DOHH2 (cell line): ENCODE measurements around the gene OAT.

ENCODE experiments used
- EZH2phosphoT487 ChIP-seq: fragments of 200-600 bp; sonication (generic); IDR thresholded peaks from 2 replicates; pipeline ENCODE4 v1.6.1; 2017; ENCODE audit warnings: borderline replicate concordance, mild to moderate bottlenecking, antibody characterized with exemption, low read length, moderate library complexity, mixed read lengths
- TF ChIP-seq, protein P1 (sequence below): fragments of 200-600 bp; sonication (generic); IDR thresholded peaks from one replicate; pipeline ENCODE4 v1.5.1; 2014; ENCODE audit warnings: antibody characterized with exemption, mild to moderate bottlenecking, low read depth, low read length; ENCODE audit not compliant: poor library complexity, severe bottlenecking

DNA sequence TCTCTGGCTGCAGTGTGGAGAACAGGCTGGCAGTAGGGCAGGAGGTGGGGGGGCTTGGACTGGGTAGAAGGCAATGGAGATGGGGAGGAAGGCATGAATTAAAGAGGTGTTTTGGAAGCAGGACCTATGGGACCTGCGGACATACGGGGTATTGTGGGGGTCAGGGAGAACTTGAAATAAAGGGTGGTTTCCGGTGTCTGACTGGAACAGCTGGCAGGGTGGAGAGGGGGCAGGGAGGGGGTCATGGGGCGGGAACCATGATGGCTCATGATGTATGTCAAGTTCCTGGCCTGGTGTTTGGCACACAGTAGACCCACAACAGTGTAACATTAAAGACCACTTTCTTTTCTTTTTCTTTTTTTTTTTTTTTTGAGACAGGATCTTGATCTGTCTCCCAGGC, 48.4 kb upstream of the OAT start:
- TF ChIP-seq EZH2phosphoT487: no peak
- TF ChIP-seq, protein P1, sequence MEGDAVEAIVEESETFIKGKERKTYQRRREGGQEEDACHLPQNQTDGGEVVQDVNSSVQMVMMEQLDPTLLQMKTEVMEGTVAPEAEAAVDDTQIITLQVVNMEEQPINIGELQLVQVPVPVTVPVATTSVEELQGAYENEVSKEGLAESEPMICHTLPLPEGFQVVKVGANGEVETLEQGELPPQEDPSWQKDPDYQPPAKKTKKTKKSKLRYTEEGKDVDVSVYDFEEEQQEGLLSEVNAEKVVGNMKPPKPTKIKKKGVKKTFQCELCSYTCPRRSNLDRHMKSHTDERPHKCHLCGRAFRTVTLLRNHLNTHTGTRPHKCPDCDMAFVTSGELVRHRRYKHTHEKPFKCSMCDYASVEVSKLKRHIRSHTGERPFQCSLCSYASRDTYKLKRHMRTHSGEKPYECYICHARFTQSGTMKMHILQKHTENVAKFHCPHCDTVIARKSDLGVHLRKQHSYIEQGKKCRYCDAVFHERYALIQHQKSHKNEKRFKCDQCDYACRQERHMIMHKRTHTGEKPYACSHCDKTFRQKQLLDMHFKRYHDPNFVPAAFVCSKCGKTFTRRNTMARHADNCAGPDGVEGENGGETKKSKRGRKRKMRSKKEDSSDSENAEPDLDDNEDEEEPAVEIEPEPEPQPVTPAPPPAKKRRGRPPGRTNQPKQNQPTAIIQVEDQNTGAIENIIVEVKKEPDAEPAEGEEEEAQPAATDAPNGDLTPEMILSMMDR: no peak
